Thyroid gland (tissue), 4 donors: ENCODE measurements around the gene DSTN. TPM values are rescaled to one million over a fixed set of nuclear protein-coding genes. Genes with fewer than 3 reads are reported as not detected.

Experiments used
- DNase-seq, 2 donors: peaks; one replicate each; pipeline ENCODE4 v3.0.0-alpha.2; 2019
- H3K27ac ChIP-seq, 3 donors: fragments of 200-600 bp; sonication (generic); 1 replicate in 2 of 3; 2 replicates in 1 of 3; pipeline ENCODE4 v1.5.1; 2016 to 2019; ENCODE audit warnings: mild to moderate bottlenecking in 1 of 3, moderate library complexity in 1 of 3
- H3K27me3 ChIP-seq: fragments of 200-600 bp; sonication (generic); one replicate; pipeline ENCODE4 v1.5.1; 2019
- H3K36me3 ChIP-seq, 2 donors: fragments of 200-600 bp; sonication (generic); one replicate each; pipeline ENCODE4 v1.5.1; 2016 to 2019
- H3K4me1 ChIP-seq, 2 donors: fragments of 200-600 bp; sonication (generic); one replicate each; pipeline ENCODE4 v1.5.1; 2017 to 2019
- H3K4me3 ChIP-seq, 3 donors: fragments of 200-600 bp; sonication (generic); replicated peaks in 1 of 3; 1 replicate in 2 of 3; 2 replicates in 1 of 3; pipeline ENCODE4 v1.5.1; 2016; ENCODE audit warnings: mild to moderate bottlenecking in 1 of 3
- H3K9me3 ChIP-seq: fragments of 200-600 bp; sonication (generic); one replicate; pipeline ENCODE4 v1.5.1; 2017
- POLR2A ChIP-seq, 2 donors: fragments of 450-650 bp; IDR thresholded peaks; one replicate each; pipeline ENCODE4 v1.6.1; 2017; ENCODE audit warnings: antibody characterized with exemption in 2 of 2, mild to moderate bottlenecking in 2 of 2, moderate library complexity in 1 of 2
- WGBS, 2 donors: methylation state at CpG; one replicate each; pipeline ENCODE4 v1.1.5; 2017; 5-methylcytosine and 5-hydroxymethylcytosine counted together
- intact Hi-C: fragments of 100-400 bp; cut with DNase I; formaldehyde crosslinking; loops from one replicate; pipeline ENCODE4 v1.15.1; 2023
- total RNA-seq, 4 donors: library from RNA; depleted of rRNA; stranded (reverse); fragments of >200 nt; gene quantifications; one replicate each; pipeline ENCODE4 v1.2.3, GENCODE V29; 2016
- TF ChIP-seq, protein P1 (sequence below), 6 experiments: fragments of 200-600 bp in 3 of 6; fragments of 450-650 bp in 3 of 6; sonication (generic) in 3 of 6; IDR thresholded peaks; one replicate each; pipeline ENCODE4 v1.5.1; 2016 to 2019; ENCODE audit warnings: antibody characterized with exemption in 6 of 6, mild to moderate bottlenecking in 2 of 6, inconsistent platforms in 1 of 6, moderate library complexity in 1 of 6

DSTN gene
- total RNA-seq, 4 donors from 2014 or later = 504 to 681 (median 560) TPM

DNA sequence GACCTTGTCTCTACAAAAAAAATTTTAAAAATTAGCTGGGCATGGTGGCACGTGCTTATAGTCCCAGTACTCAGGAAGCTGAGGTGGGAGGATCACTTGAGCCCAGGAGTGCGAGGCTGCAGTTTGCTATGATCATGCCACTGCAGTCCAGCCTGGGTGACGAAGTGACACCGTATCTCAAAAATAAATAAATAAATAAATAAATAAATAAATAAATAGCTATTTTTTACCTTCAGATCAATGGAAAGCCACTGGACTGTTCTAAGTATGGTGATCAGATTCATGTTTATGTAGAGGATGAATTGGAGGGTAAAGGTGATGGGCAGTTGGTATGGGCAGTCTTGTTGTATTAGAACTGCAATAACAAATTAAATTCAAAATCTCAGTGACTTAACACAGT is 24.0 kb downstream of the DSTN start:
- Histone ChIP-seq H3K27me3 (no peaks in the 10 kb centered on the region), H3K4me1 (peaks cover 82 to 87% of the 10 kb centered on the region in 2 donors), H3K4me3 (no peak overlapping the region), H3K9me3 (no peaks in the 10 kb centered on the region), H3K27ac (peak overlapping the region; percentile 94 to 99 (median 98)), H3K36me3 (no peaks in the 10 kb centered on the region)
- 45 to 50% methylated on average over 4 of the region's 4 CpGs for WGBS, 2 donors
- TF ChIP-seq, protein P1, sequence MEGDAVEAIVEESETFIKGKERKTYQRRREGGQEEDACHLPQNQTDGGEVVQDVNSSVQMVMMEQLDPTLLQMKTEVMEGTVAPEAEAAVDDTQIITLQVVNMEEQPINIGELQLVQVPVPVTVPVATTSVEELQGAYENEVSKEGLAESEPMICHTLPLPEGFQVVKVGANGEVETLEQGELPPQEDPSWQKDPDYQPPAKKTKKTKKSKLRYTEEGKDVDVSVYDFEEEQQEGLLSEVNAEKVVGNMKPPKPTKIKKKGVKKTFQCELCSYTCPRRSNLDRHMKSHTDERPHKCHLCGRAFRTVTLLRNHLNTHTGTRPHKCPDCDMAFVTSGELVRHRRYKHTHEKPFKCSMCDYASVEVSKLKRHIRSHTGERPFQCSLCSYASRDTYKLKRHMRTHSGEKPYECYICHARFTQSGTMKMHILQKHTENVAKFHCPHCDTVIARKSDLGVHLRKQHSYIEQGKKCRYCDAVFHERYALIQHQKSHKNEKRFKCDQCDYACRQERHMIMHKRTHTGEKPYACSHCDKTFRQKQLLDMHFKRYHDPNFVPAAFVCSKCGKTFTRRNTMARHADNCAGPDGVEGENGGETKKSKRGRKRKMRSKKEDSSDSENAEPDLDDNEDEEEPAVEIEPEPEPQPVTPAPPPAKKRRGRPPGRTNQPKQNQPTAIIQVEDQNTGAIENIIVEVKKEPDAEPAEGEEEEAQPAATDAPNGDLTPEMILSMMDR (IDR thresholded peaks at IDR 0.05) = no peak
- no peak for TF ChIP-seq POLR2A (IDR thresholded peaks at IDR 0.05)
- intact Hi-C loops = no loop called here
- DNase-seq = peak in 1 of 2 donors; percentile 27

DNA sequence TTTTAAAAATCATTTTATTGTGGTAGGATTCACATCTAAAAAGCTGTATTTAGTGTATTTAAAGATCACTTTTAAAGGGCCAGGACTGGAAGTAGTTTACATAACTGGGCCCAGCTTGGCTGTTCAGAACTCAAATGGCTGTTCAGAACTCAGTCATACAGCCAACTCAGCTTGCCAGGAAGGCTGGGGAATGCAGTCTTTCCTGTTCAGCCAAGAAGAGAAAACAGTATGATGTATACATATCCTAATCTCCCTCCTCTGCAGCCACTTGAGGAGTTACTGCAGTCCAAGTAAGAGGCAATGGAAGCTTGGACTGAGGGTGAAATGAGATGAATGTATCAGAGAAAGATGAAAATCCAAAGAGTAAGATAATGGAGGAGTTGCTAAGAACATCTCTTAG is 24.6 kb downstream of the DSTN start:
- intact Hi-C loops = no loop called here
- no peak overlapping the region for H3K4me3 ChIP-seq
- no peaks in the 10 kb centered on the region for H3K9me3 ChIP-seq
- peak in 1 of 2 donors; percentile 85 for TF ChIP-seq POLR2A (IDR thresholded peaks at IDR 0.05)
- TF ChIP-seq, protein P1 (IDR thresholded peaks at IDR 0.05) = no peak
- peaks cover 82 to 87% of the 10 kb centered on the region in 2 donors for H3K4me1 ChIP-seq
- DNase-seq = peak; percentile 89 to 91
- H3K27me3 ChIP-seq = no peaks in the 10 kb centered on the region
- no peaks in the 10 kb centered on the region for H3K36me3 ChIP-seq
- H3K27ac ChIP-seq = peak overlapping the region; percentile 94 to 99 (median 98)

DNA sequence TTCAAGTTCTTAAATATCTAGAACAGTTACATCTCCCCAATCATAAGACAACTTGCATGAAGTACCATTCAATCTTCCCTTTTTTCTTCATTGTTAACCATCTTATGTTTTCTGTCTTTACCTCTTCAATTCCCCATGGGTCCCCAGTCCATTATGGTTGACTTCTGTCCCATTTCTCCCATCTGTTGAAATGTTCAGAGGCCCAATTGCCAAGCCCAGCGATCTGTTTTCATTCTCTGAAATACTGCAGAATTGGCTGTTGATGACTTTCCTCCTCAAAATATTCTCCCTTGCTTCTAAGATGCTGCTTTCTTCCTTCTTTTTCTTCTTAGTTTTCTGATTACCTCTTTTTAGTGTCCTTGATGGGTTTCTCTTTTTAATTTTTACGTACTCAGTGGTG is 26.0 kb downstream of the DSTN start:
- Histone ChIP-seq H3K36me3 (no peaks in the 10 kb centered on the region), H3K27me3 (no peaks in the 10 kb centered on the region), H3K4me3 (no peak overlapping the region), H3K27ac (peak overlapping the region; percentile 94 to 99 (median 98)), H3K4me1 (peaks cover 82 to 85% of the 10 kb centered on the region in 2 donors), H3K9me3 (no peaks in the 10 kb centered on the region)
- no peak for DNase-seq
- TF ChIP-seq, protein P1 (IDR thresholded peaks at IDR 0.05) = no peak
- TF ChIP-seq POLR2A (IDR thresholded peaks at IDR 0.05) = no peak
- 84% methylated on average over 2 of the region's 2 CpGs for WGBS, 2 donors
- intact Hi-C loops = no loop called here

DNA sequence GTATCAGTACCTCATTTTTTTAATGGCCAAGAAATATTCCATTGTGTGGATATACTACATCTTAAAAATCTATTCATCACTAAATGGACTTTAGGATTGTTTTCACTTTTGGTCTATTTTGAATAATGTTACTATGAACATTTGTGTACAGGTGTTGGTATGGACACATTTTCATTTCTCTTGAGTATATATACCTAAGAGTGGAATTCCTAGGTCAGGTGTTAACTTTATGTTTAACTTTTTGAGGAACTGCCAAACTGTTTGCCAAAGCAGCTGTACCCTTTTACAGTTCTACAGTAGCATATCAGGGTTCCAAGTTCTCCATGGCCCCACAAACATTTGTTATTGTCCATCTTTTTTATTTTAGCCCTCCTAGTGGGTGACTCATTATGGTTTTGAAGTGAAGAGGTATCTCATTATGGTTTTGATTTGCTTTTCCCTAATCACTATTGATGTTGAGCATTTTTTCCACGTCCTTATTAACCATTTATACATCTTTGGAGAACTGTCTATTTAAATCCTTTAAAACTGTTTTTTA is 28.2 kb downstream of the DSTN start:
- Histone ChIP-seq H3K4me3 (no peak overlapping the region), H3K4me1 (peaks cover 82 to 85% of the 10 kb centered on the region in 2 donors), H3K27me3 (no peaks in the 10 kb centered on the region), H3K9me3 (no peaks in the 10 kb centered on the region), H3K27ac (peak overlapping the region; percentile 27 to 98 (median 94)), H3K36me3 (peaks cover 0 to 5% of the 10 kb centered on the region in 2 donors)
- whole genome bisulfite sequencing, 2 donors = 91 to 96% methylated on average over 1 of the region's 1 CpG
- TF ChIP-seq POLR2A (IDR thresholded peaks at IDR 0.05) = no peak
- TF ChIP-seq, protein P1 (IDR thresholded peaks at IDR 0.05) = no peak
- intact Hi-C loops = no loop called here
- no peak for DNase-seq

DNA sequence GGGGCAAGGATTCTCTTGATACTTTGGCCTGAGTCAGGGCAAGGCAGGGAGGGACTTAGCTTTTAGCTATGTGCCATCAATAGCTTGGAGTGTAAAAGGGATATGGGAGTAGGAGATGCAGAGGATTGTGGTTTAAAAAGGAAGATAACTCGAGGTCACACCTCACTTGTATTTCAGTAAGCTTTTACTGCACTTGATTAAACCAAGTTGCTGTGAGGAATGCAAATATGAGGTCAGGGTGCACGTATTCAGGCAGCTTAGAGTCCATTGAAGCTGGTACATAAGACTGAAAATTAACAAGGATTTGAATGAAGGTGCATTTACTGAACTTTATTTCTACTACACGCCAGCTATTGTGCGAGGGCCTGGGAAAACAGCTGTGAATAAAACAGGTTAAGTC is 32.1 kb downstream of the DSTN start:
- peaks cover 82 to 84% of the 10 kb centered on the region in 2 donors for H3K4me1 ChIP-seq
- no peaks in the 10 kb centered on the region for H3K27me3 ChIP-seq
- H3K4me3 ChIP-seq = no peak overlapping the region
- H3K27ac ChIP-seq = peak overlapping the region; percentile 83 to 98 (median 90)
- no peak for DNase-seq
- WGBS, 2 donors = 33 to 34% methylated on average over 4 of the region's 4 CpGs
- H3K9me3 ChIP-seq = no peaks in the 10 kb centered on the region
- H3K36me3 ChIP-seq = peaks cover 0 to 5% of the 10 kb centered on the region in 2 donors
- intact Hi-C loops = no loop called here
- TF ChIP-seq POLR2A (IDR thresholded peaks at IDR 0.05) = no peak
- TF ChIP-seq, protein P1 (IDR thresholded peaks at IDR 0.05) = no peak
